Transverse colon (tissue), 3 donors: ENCODE measurements around the gene ACTN4.

Source experiments
- POLR2A ChIP-seq: fragments of 450-650 bp; IDR thresholded peaks from one replicate; pipeline ENCODE4 v1.6.1; 2016; ENCODE audit warnings: antibody characterized with exemption, mild to moderate bottlenecking, moderate library complexity
- TF ChIP-seq, protein P1 (sequence below), 5 experiments: fragments of 200-600 bp in 3 of 5; fragments of 450-650 bp in 2 of 5; sonication (generic) in 3 of 5; IDR thresholded peaks; 1 replicate in 2 of 5; 2 replicates in 3 of 5; pipeline ENCODE4 v1.5.1; 2016 to 2017; ENCODE audit warnings: antibody characterized with exemption in 5 of 5, inconsistent platforms in 3 of 5, mild to moderate bottlenecking in 2 of 5, moderate library complexity in 1 of 5

DNA sequence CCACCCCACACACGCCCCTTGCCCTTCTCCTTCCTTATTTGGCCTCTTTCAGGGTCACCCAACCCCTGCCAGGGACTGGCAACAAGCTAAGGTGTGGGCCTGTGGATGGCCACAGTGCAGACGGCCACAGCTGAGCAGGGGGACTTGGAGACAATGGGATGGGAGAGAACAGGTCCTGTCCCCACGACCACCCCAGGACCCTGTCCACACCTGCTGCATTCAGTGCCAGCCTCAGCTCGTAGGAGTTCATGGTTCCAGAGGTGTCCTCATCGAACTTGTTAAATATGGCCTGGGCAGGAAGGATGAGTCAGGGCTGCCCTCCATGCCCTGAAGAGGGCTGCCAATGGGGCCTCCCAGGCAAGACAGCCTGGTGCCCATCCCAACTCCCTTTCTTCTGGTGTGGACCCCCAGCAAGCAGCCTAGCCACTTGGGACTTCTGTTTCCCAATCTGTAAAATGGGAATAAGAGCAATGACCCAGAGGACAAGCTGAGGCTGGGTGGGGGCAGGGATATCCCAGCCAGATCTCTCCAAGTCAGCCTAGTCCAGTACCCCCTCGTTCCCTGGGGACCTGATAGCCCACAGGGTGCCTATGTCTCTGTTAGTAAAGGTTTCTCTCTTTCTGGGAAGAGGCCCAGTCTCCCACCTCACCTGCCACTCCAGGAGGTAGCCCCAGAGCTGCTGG, 86.2 kb downstream of the ACTN4 start:
- TF ChIP-seq, protein P1, sequence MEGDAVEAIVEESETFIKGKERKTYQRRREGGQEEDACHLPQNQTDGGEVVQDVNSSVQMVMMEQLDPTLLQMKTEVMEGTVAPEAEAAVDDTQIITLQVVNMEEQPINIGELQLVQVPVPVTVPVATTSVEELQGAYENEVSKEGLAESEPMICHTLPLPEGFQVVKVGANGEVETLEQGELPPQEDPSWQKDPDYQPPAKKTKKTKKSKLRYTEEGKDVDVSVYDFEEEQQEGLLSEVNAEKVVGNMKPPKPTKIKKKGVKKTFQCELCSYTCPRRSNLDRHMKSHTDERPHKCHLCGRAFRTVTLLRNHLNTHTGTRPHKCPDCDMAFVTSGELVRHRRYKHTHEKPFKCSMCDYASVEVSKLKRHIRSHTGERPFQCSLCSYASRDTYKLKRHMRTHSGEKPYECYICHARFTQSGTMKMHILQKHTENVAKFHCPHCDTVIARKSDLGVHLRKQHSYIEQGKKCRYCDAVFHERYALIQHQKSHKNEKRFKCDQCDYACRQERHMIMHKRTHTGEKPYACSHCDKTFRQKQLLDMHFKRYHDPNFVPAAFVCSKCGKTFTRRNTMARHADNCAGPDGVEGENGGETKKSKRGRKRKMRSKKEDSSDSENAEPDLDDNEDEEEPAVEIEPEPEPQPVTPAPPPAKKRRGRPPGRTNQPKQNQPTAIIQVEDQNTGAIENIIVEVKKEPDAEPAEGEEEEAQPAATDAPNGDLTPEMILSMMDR (IDR thresholded peaks at IDR 0.05) = no peak
- TF ChIP-seq POLR2A = no peak
